T-cell (primary cell): ENCODE data around the gene RNF148. TPM values are rescaled to one million over a fixed set of nuclear protein-coding genes. Genes with fewer than 3 reads are reported as not detected.

Experiments used
- ATAC-seq, 4 experiments: fragments of 200-7000 bp in 3 of 4; fragments of 150-1000 bp in 1 of 4; cut with Tn5 transposase; replicated peaks in 1 of 4; 1 replicate in 3 of 4; 2 replicates in 1 of 4; pipeline ENCODE4 v1.10.0; 2021; ENCODE audit warnings: moderate library complexity in 3 of 4, mild to moderate bottlenecking in 2 of 4, moderate number of reproducible peaks in 1 of 4
- CTCF ChIA-PET, 2 donors: fragments of 300-600 bp; sonication (Branson Sonifier 250); formaldehyde crosslinking; loops; one replicate each; lab custom pipeline; 2022; ENCODE audit warnings: antibody characterized with exemption in 2 of 2; lab: Charles Lee
- POLR2A ChIA-PET, 2 donors: fragments of 300-600 bp; sonication (Branson Sonifier 250); formaldehyde crosslinking; loops; one replicate each; lab custom pipeline; 2022; ENCODE audit warnings: antibody characterized with exemption in 2 of 2; lab: Charles Lee
- DNase-seq, 35 experiments: peaks; one replicate each; pipeline versions ENCODE4 v3.0.0 to v3.0.0-alpha.2; 2013 to 2023
- H3K27ac ChIP-seq: one replicate; pipeline ENCODE4 v1.5.1; 2013; ENCODE audit warnings: low read length
- H3K27me3 ChIP-seq, 2 experiments: replicated peaks in 1 of 2; 1 replicate in 1 of 2; 2 replicates in 1 of 2; pipeline versions ENCODE4 v1.6.1 to v1.7.0; 2013; ENCODE audit warnings: low read length in 1 of 2, mixed read lengths in 1 of 2; ENCODE audit not compliant: control insufficient read depth in 2 of 2, insufficient read depth in 2 of 2; ENCODE audit errors: extremely low read depth in 1 of 2
- H3K36me3 ChIP-seq, 2 donors: 1 replicate in 1 of 2; 2 replicates in 1 of 2; pipeline versions ENCODE4 v1.6.1 to v1.7.0; 2013; ENCODE audit warnings: low read length in 1 of 2; ENCODE audit not compliant: control insufficient read depth in 2 of 2, insufficient read depth in 1 of 2; ENCODE audit errors: extremely low read depth in 1 of 2
- H3K4me1 ChIP-seq, 2 experiments: 1 replicate in 1 of 2; 2 replicates in 1 of 2; pipeline versions ENCODE4 v1.6.1 to v1.7.0; 2013; ENCODE audit warnings: low read length in 2 of 2, mixed read lengths in 1 of 2; ENCODE audit not compliant: insufficient read depth in 2 of 2, control insufficient read depth in 1 of 2; ENCODE audit errors: extremely low read depth in 1 of 2
- H3K4me3 ChIP-seq, 2 donors: 1 replicate in 1 of 2; 2 replicates in 1 of 2; pipeline versions ENCODE4 v1.5.1 to v1.7.0; 2013; ENCODE audit warnings: mild to moderate bottlenecking in 2 of 2, low read length in 1 of 2, moderate library complexity in 1 of 2; ENCODE audit not compliant: control insufficient read depth in 1 of 2; ENCODE audit errors: extremely low read depth in 1 of 2
- H3K9me3 ChIP-seq: 2 replicates; pipeline ENCODE4 v1.7.0; 2013
- H3K27ac Mint-ChIP-seq, 2 donors: one replicate each; pipeline ENCODE4 v1.8.0; 2020 to 2021; ENCODE audit warnings: mild to moderate bottlenecking in 2 of 2, mixed read lengths in 2 of 2
- H3K27me3 Mint-ChIP-seq, 2 donors: one replicate each; pipeline ENCODE4 v1.8.0; 2021 to 2022; ENCODE audit warnings: mixed read lengths in 2 of 2
- H3K36me3 Mint-ChIP-seq: one replicate; pipeline ENCODE4 v1.8.0; 2021; ENCODE audit warnings: mixed read lengths
- H3K4me1 Mint-ChIP-seq, 3 donors: one replicate each; pipeline ENCODE4 v1.8.0; 2020 to 2022; ENCODE audit warnings: mixed read lengths in 3 of 3, mild to moderate bottlenecking in 1 of 3
- H3K4me3 Mint-ChIP-seq, 3 donors: one replicate each; pipeline ENCODE4 v1.8.0; 2020 to 2022; ENCODE audit warnings: mild to moderate bottlenecking in 3 of 3, mixed read lengths in 3 of 3, moderate library complexity in 3 of 3
- H3K9me3 Mint-ChIP-seq, 3 donors: one replicate each; pipeline ENCODE4 v1.8.0; 2020 to 2022; ENCODE audit warnings: mixed read lengths in 3 of 3
- WGBS: methylation state at CpG from one replicate; pipeline ENCODE4 v1.1.5; 2013; ENCODE audit warnings: missing lambda C conversion rate; ENCODE audit not compliant: insufficient coverage; 5-methylcytosine and 5-hydroxymethylcytosine counted together
- total RNA-seq, 35 experiments: library from RNA in 6 of 35; stranded (reverse) in 6 of 35; fragments of 120-200 nt in 1 of 35; gene quantifications; one replicate each; pipeline versions ENCODE4 v1.2.1 to v1.2.4 and lab custom pipeline; 2013 to 2026

Gene RNF148
- total RNA-seq, 5 donors from 2014 or later (not counting 1 experiment from before 2014, with no cell fraction given): not detected

GRCh38 chr7:122677149-122677548 is 25.6 kb downstream of the RNF148 start:
- DNase-seq (no peak), ATAC-seq (no peak)
- POLR2A ChIA-PET: no interaction called here
- WGBS: no CpG with 5 or more reads among the region's 1 CpG
- Histone ChIP-seq H3K36me3 (no peaks in the 10 kb centered on the region), H3K4me1 (no peaks in the 10 kb centered on the region), H3K9me3 (no peaks in the 10 kb centered on the region), H3K27ac (no peak overlapping the region), H3K4me3 (no peak overlapping the region), H3K27me3 (no peaks in the 10 kb centered on the region)
- Mint-ChIP-seq H3K27ac (no peak overlapping the region), H3K27me3 (no peaks in the 10 kb centered on the region), H3K4me3 (no peak overlapping the region), H3K9me3 (peaks cover 8 to 20% (median 16%) of the 10 kb centered on the region in 3 donors), H3K36me3 (no peaks in the 10 kb centered on the region), H3K4me1 (no peaks in the 10 kb centered on the region)
- CTCF ChIA-PET: interaction anchor here in 1 of 2 donors (0.6 kb wide), 1 partner anchor 18 kb away, joined by 4 read pairs; no protein-coding TSS in a partner anchor

- H3K4me3 ChIP-seq: no peak overlapping the region
- no peak for DNase-seq
- ChIA-PET CTCF (interaction anchor here in 1 of 2 donors (0.6 kb wide), 1 partner anchor 17 kb away, joined by 4 read pairs; no protein-coding TSS in a partner anchor), POLR2A (no interaction called here)
- ATAC-seq: no peak
- Mint-ChIP-seq H3K36me3 (no peaks in the 10 kb centered on the region), H3K4me1 (no peaks in the 10 kb centered on the region), H3K9me3 (peaks cover 8 to 20% (median 16%) of the 10 kb centered on the region in 3 donors), H3K27ac (no peak overlapping the region), H3K27me3 (no peaks in the 10 kb centered on the region), H3K4me3 (no peak overlapping the region)
- H3K27ac ChIP-seq: no peak overlapping the region
- no peaks in the 10 kb centered on the region for H3K9me3 ChIP-seq
- no peaks in the 10 kb centered on the region for H3K4me1 ChIP-seq
- WGBS: 75% methylated on average over 1 of the region's 2 CpGs
- H3K36me3 ChIP-seq: no peaks in the 10 kb centered on the region
- no peaks in the 10 kb centered on the region for H3K27me3 ChIP-seq
These were observed 26.3 kb downstream of the RNF148 start for GRCh38 chr7:122676466-122676865.

GRCh38 chr7:122675621-122676020 is 27.1 kb downstream of the RNF148 start:
- Histone ChIP-seq H3K36me3 (no peaks in the 10 kb centered on the region), H3K27me3 (no peaks in the 10 kb centered on the region), H3K9me3 (no peaks in the 10 kb centered on the region), H3K4me1 (no peaks in the 10 kb centered on the region), H3K27ac (no peak overlapping the region), H3K4me3 (no peak overlapping the region)
- no peak for DNase-seq
- ChIA-PET CTCF (no interaction called here), POLR2A (no interaction called here)
- Mint-ChIP-seq H3K27me3 (no peaks in the 10 kb centered on the region), H3K27ac (no peak overlapping the region), H3K36me3 (no peaks in the 10 kb centered on the region), H3K9me3 (peaks cover 8 to 24% (median 16%) of the 10 kb centered on the region in 3 donors), H3K4me1 (no peaks in the 10 kb centered on the region), H3K4me3 (no peak overlapping the region)
- WGBS: no CpG with 5 or more reads among the region's 7 CpGs
- ATAC-seq: no peak

- Mint-ChIP-seq H3K4me3 (no peak overlapping the region), H3K36me3 (no peaks in the 10 kb centered on the region)
- ATAC-seq: no peak
These were observed 27.7 kb downstream of the RNF148 start for GRCh38 chr7:122675011-122675410.

GRCh38 chr7:122674502-122674901 is 28.2 kb downstream of the RNF148 start:
- H3K4me1 ChIP-seq: no peaks in the 10 kb centered on the region
- Mint-ChIP-seq H3K36me3 (no peaks in the 10 kb centered on the region), H3K9me3 (peaks cover 8 to 22% (median 16%) of the 10 kb centered on the region in 3 donors), H3K27me3 (no peaks in the 10 kb centered on the region), H3K27ac (no peak overlapping the region), H3K4me1 (no peaks in the 10 kb centered on the region), H3K4me3 (no peak overlapping the region)
- H3K9me3 ChIP-seq: no peaks in the 10 kb centered on the region
- CTCF ChIA-PET: no interaction called here
- DNase-seq (no peak), ATAC-seq (no peak)
- POLR2A ChIA-PET: no interaction called here
- H3K4me3 ChIP-seq: no peak overlapping the region
- 80% methylated on average over 1 of the region's 4 CpGs for WGBS
- no peaks in the 10 kb centered on the region for H3K36me3 ChIP-seq
- no peaks in the 10 kb centered on the region for H3K27me3 ChIP-seq
- H3K27ac ChIP-seq: no peak overlapping the region

More at GRCh38 chr7:122675011-122675410, 27.7 kb downstream of the RNF148 start:
- ChIA-PET POLR2A (no interaction called here), CTCF (no interaction called here)
- Histone ChIP-seq H3K36me3 (no peaks in the 10 kb centered on the region), H3K4me3 (no peak overlapping the region), H3K27ac (no peak overlapping the region), H3K9me3 (no peaks in the 10 kb centered on the region), H3K4me1 (no peaks in the 10 kb centered on the region), H3K27me3 (no peaks in the 10 kb centered on the region)
- Mint-ChIP-seq H3K27me3 (no peaks in the 10 kb centered on the region), H3K4me1 (no peaks in the 10 kb centered on the region), H3K27ac (no peak overlapping the region), H3K9me3 (peaks cover 8 to 24% (median 16%) of the 10 kb centered on the region in 3 donors)
- no peak for DNase-seq
- 70% methylated on average over 4 of the region's 7 CpGs for WGBS

- no peak overlapping the region for H3K4me3 Mint-ChIP-seq
- H3K4me1 Mint-ChIP-seq: no peaks in the 10 kb centered on the region
- Histone ChIP-seq H3K4me1 (no peaks in the 10 kb centered on the region), H3K36me3 (no peaks in the 10 kb centered on the region), H3K27ac (no peak overlapping the region), H3K9me3 (no peaks in the 10 kb centered on the region), H3K27me3 (no peaks in the 10 kb centered on the region), H3K4me3 (no peak overlapping the region)
- no peak overlapping the region for H3K27ac Mint-ChIP-seq
- ATAC-seq (no peak), DNase-seq (no peak)
- 95% methylated on average over 19 of the region's 21 CpGs for WGBS
- ChIA-PET CTCF (interaction anchor here in 1 of 2 donors (0.5 kb wide), 1 partner anchor 579 kb away, joined by 3 read pairs; no protein-coding TSS in a partner anchor), POLR2A (no interaction called here)
- H3K9me3 Mint-ChIP-seq: peaks cover 8 to 20% (median 12%) of the 10 kb centered on the region in 3 donors
- H3K27me3 Mint-ChIP-seq: no peaks in the 10 kb centered on the region
- no peaks in the 10 kb centered on the region for H3K36me3 Mint-ChIP-seq
These were observed 28.8 kb downstream of the RNF148 start for GRCh38 chr7:122673951-122674350.

- Histone ChIP-seq H3K27ac (no peak overlapping the region), H3K9me3 (no peaks in the 10 kb centered on the region), H3K4me1 (no peaks in the 10 kb centered on the region), H3K36me3 (no peaks in the 10 kb centered on the region), H3K27me3 (no peaks in the 10 kb centered on the region), H3K4me3 (no peak overlapping the region)
- no peak overlapping the region for H3K27ac Mint-ChIP-seq
- H3K4me3 Mint-ChIP-seq: no peak overlapping the region
- no peak for ATAC-seq
- WGBS: 94% methylated on average over 8 of the region's 8 CpGs
- H3K27me3 Mint-ChIP-seq: no peaks in the 10 kb centered on the region
- H3K9me3 Mint-ChIP-seq: peaks cover 4 to 13% (median 8%) of the 10 kb centered on the region in 3 donors
- ChIA-PET CTCF (no interaction called here), POLR2A (no interaction called here)
- H3K4me1 Mint-ChIP-seq: no peaks in the 10 kb centered on the region
- no peak for DNase-seq
- H3K36me3 Mint-ChIP-seq: no peaks in the 10 kb centered on the region
These were observed 30.2 kb downstream of the RNF148 start for GRCh38 chr7:122672536-122672935.
